T-cell (primary cell): ENCODE results near the gene SEPTIN2. TPM values are rescaled to one million over a fixed set of nuclear protein-coding genes. Genes with fewer than 3 reads are reported as not detected.

Experiments used
- ATAC-seq, 4 experiments: fragments of 200-7000 bp in 3 of 4; fragments of 150-1000 bp in 1 of 4; cut with Tn5 transposase; replicated peaks in 1 of 4; 1 replicate in 3 of 4; 2 replicates in 1 of 4; pipeline ENCODE4 v1.10.0; 2021; ENCODE audit warnings: moderate library complexity in 3 of 4, mild to moderate bottlenecking in 2 of 4, moderate number of reproducible peaks in 1 of 4
- CTCF ChIA-PET, 2 donors: fragments of 300-600 bp; sonication (Branson Sonifier 250); formaldehyde crosslinking; loops; one replicate each; lab custom pipeline; 2022; ENCODE audit warnings: antibody characterized with exemption in 2 of 2; lab: Charles Lee
- POLR2A ChIA-PET, 2 donors: fragments of 300-600 bp; sonication (Branson Sonifier 250); formaldehyde crosslinking; loops; one replicate each; lab custom pipeline; 2022; ENCODE audit warnings: antibody characterized with exemption in 2 of 2; lab: Charles Lee
- DNase-seq, 35 experiments: peaks; one replicate each; pipeline versions ENCODE4 v3.0.0 to v3.0.0-alpha.2; 2013 to 2023
- H3K27ac ChIP-seq: one replicate; pipeline ENCODE4 v1.5.1; 2013; ENCODE audit warnings: low read length
- H3K27me3 ChIP-seq, 2 experiments: replicated peaks in 1 of 2; 1 replicate in 1 of 2; 2 replicates in 1 of 2; pipeline versions ENCODE4 v1.6.1 to v1.7.0; 2013; ENCODE audit warnings: low read length in 1 of 2, mixed read lengths in 1 of 2; ENCODE audit not compliant: control insufficient read depth in 2 of 2, insufficient read depth in 2 of 2; ENCODE audit errors: extremely low read depth in 1 of 2
- H3K36me3 ChIP-seq, 2 donors: 1 replicate in 1 of 2; 2 replicates in 1 of 2; pipeline versions ENCODE4 v1.6.1 to v1.7.0; 2013; ENCODE audit warnings: low read length in 1 of 2; ENCODE audit not compliant: control insufficient read depth in 2 of 2, insufficient read depth in 1 of 2; ENCODE audit errors: extremely low read depth in 1 of 2
- H3K4me1 ChIP-seq, 2 experiments: 1 replicate in 1 of 2; 2 replicates in 1 of 2; pipeline versions ENCODE4 v1.6.1 to v1.7.0; 2013; ENCODE audit warnings: low read length in 2 of 2, mixed read lengths in 1 of 2; ENCODE audit not compliant: insufficient read depth in 2 of 2, control insufficient read depth in 1 of 2; ENCODE audit errors: extremely low read depth in 1 of 2
- H3K4me3 ChIP-seq, 2 donors: 1 replicate in 1 of 2; 2 replicates in 1 of 2; pipeline versions ENCODE4 v1.5.1 to v1.7.0; 2013; ENCODE audit warnings: mild to moderate bottlenecking in 2 of 2, low read length in 1 of 2, moderate library complexity in 1 of 2; ENCODE audit not compliant: control insufficient read depth in 1 of 2; ENCODE audit errors: extremely low read depth in 1 of 2
- H3K9me3 ChIP-seq: 2 replicates; pipeline ENCODE4 v1.7.0; 2013
- H3K27ac Mint-ChIP-seq, 2 donors: one replicate each; pipeline ENCODE4 v1.8.0; 2020 to 2021; ENCODE audit warnings: mild to moderate bottlenecking in 2 of 2, mixed read lengths in 2 of 2
- H3K27me3 Mint-ChIP-seq, 2 donors: one replicate each; pipeline ENCODE4 v1.8.0; 2021 to 2022; ENCODE audit warnings: mixed read lengths in 2 of 2
- H3K36me3 Mint-ChIP-seq: one replicate; pipeline ENCODE4 v1.8.0; 2021; ENCODE audit warnings: mixed read lengths
- H3K4me1 Mint-ChIP-seq, 3 donors: one replicate each; pipeline ENCODE4 v1.8.0; 2020 to 2022; ENCODE audit warnings: mixed read lengths in 3 of 3, mild to moderate bottlenecking in 1 of 3
- H3K4me3 Mint-ChIP-seq, 3 donors: one replicate each; pipeline ENCODE4 v1.8.0; 2020 to 2022; ENCODE audit warnings: mild to moderate bottlenecking in 3 of 3, mixed read lengths in 3 of 3, moderate library complexity in 3 of 3
- H3K9me3 Mint-ChIP-seq, 3 donors: one replicate each; pipeline ENCODE4 v1.8.0; 2020 to 2022; ENCODE audit warnings: mixed read lengths in 3 of 3
- WGBS: methylation state at CpG from one replicate; pipeline ENCODE4 v1.1.5; 2013; ENCODE audit warnings: missing lambda C conversion rate; ENCODE audit not compliant: insufficient coverage; 5-methylcytosine and 5-hydroxymethylcytosine counted together
- total RNA-seq, 35 experiments: library from RNA in 6 of 35; stranded (reverse) in 6 of 35; fragments of 120-200 nt in 1 of 35; gene quantifications; one replicate each; pipeline versions ENCODE4 v1.2.1 to v1.2.4 and lab custom pipeline; 2013 to 2026

SEPTIN2 gene
- total RNA-seq, 5 donors from 2014 or later (not counting 1 experiment from before 2014, with no cell fraction given) = 182 to 209 (median 189) TPM

GRCh38 chr2:241320394-241320793 lies 4.7 kb downstream of the SEPTIN2 start:
- no peak for DNase-seq
- ChIA-PET CTCF (interaction anchor here in 1 of 2 donors (0.6 kb wide), 1 partner anchor 30 kb away, joined by 3 read pairs; no protein-coding TSS in a partner anchor), POLR2A (interaction anchor here in 1 of 2 donors (0.7 kb wide), 1 partner anchor 483 kb away, joined by 3 read pairs; no protein-coding TSS in a partner anchor)
- no peak for ATAC-seq
- no CpG with 5 or more reads among the region's 8 CpGs for WGBS
- peaks cover 70 to 79% (median 74%) of the 10 kb centered on the region in 3 donors for H3K4me1 Mint-ChIP-seq
- H3K4me3 ChIP-seq = no peak overlapping the region
- H3K4me3 Mint-ChIP-seq = peak overlapping the region in 2 of 3 donors; percentile 17 to 99
- H3K36me3 Mint-ChIP-seq = peaks cover 26% of the 10 kb centered on the region
- peaks cover 31 to 37% of the 10 kb centered on the region in 2 experiments for H3K4me1 ChIP-seq
- no peaks in the 10 kb centered on the region for H3K27me3 Mint-ChIP-seq
- no peaks in the 10 kb centered on the region for H3K9me3 Mint-ChIP-seq
- no peak overlapping the region for H3K27ac Mint-ChIP-seq
- H3K36me3 ChIP-seq = peaks cover 0 to 6% of the 10 kb centered on the region in 2 donors
- H3K27ac ChIP-seq = no peak overlapping the region
- H3K27me3 ChIP-seq = no peaks in the 10 kb centered on the region
- H3K9me3 ChIP-seq = no peaks in the 10 kb centered on the region

GRCh38 chr2:241321033-241321432 lies 5.3 kb downstream of the SEPTIN2 start:
- peaks cover 31 to 37% of the 10 kb centered on the region in 2 experiments for H3K4me1 ChIP-seq
- CTCF ChIA-PET = no interaction called here
- Mint-ChIP-seq H3K9me3 (no peaks in the 10 kb centered on the region), H3K4me1 (peaks cover 70 to 80% (median 75%) of the 10 kb centered on the region in 3 donors), H3K27me3 (no peaks in the 10 kb centered on the region), H3K27ac (peak overlapping the region in 1 of 2 donors; percentile 59), H3K4me3 (peak overlapping the region in 2 of 3 donors; percentile 42 to 99), H3K36me3 (peaks cover 29% of the 10 kb centered on the region)
- no peak overlapping the region for H3K27ac ChIP-seq
- DNase-seq (no peak), ATAC-seq (no peak)
- no CpG with 5 or more reads among the region's 1 CpG for WGBS
- no peaks in the 10 kb centered on the region for H3K27me3 ChIP-seq
- H3K36me3 ChIP-seq = peaks cover 0 to 10% of the 10 kb centered on the region in 2 donors
- H3K4me3 ChIP-seq = no peak overlapping the region
- POLR2A ChIA-PET = interaction anchor here in 1 of 2 donors (0.7 kb wide), 1 partner anchor 483 kb away, joined by 3 read pairs; no protein-coding TSS in a partner anchor
- H3K9me3 ChIP-seq = no peaks in the 10 kb centered on the region

GRCh38 chr2:241321886-241322285 lies 6.2 kb downstream of the SEPTIN2 start:
- H3K4me1 Mint-ChIP-seq = peaks cover 66 to 76% (median 68%) of the 10 kb centered on the region in 3 donors
- H3K27me3 Mint-ChIP-seq = no peaks in the 10 kb centered on the region
- ChIA-PET POLR2A (no interaction called here), CTCF (interaction anchor here in 1 of 2 donors (0.5 kb wide), 1 partner anchor 274 kb away, joined by 3 read pairs; no protein-coding TSS in a partner anchor)
- no peaks in the 10 kb centered on the region for H3K27me3 ChIP-seq
- H3K36me3 ChIP-seq = peaks cover 4 to 18% of the 10 kb centered on the region in 2 donors
- H3K9me3 Mint-ChIP-seq = no peaks in the 10 kb centered on the region
- H3K27ac ChIP-seq = no peak overlapping the region
- WGBS = 43% methylated on average over 1 of the region's 1 CpG
- no peak overlapping the region for H3K4me3 Mint-ChIP-seq
- ATAC-seq = no peak
- no peak for DNase-seq
- H3K36me3 Mint-ChIP-seq = peaks cover 33% of the 10 kb centered on the region
- H3K4me1 ChIP-seq = peaks cover 24 to 30% of the 10 kb centered on the region in 2 experiments
- no peaks in the 10 kb centered on the region for H3K9me3 ChIP-seq
- H3K4me3 ChIP-seq = no peak overlapping the region
- H3K27ac Mint-ChIP-seq = no peak overlapping the region

- no CpG with 5 or more reads among the region's 5 CpGs for WGBS
- DNase-seq (no peak), ATAC-seq (no peak)
- Histone ChIP-seq H3K4me1 (peaks cover 8 to 15% of the 10 kb centered on the region in 2 experiments), H3K27me3 (no peaks in the 10 kb centered on the region), H3K4me3 (no peak overlapping the region), H3K9me3 (no peaks in the 10 kb centered on the region), H3K27ac (no peak overlapping the region), H3K36me3 (peaks cover 9 to 26% of the 10 kb centered on the region in 2 donors)
- Mint-ChIP-seq H3K27ac (peak overlapping the region in 1 of 2 donors; percentile 7), H3K36me3 (peaks cover 41% of the 10 kb centered on the region), H3K27me3 (no peaks in the 10 kb centered on the region), H3K4me1 (peaks cover 49 to 57% (median 50%) of the 10 kb centered on the region in 3 donors), H3K9me3 (no peaks in the 10 kb centered on the region), H3K4me3 (no peak overlapping the region)
- CTCF ChIA-PET = no interaction called here
- POLR2A ChIA-PET = no interaction called here
Measured at GRCh38 chr2:241323778-241324177, 8.1 kb downstream of the SEPTIN2 start.

- Histone ChIP-seq H3K9me3 (no peaks in the 10 kb centered on the region), H3K4me1 (peaks cover 5 to 10% of the 10 kb centered on the region in 2 experiments), H3K36me3 (peaks cover 9 to 33% of the 10 kb centered on the region in 2 donors), H3K27ac (no peak overlapping the region), H3K4me3 (no peak overlapping the region), H3K27me3 (no peaks in the 10 kb centered on the region)
- ATAC-seq (no peak), DNase-seq (no peak)
- CTCF ChIA-PET = interaction anchor here (0.6 kb wide), 2 partner anchors 45 to 767 kb away, joined by 3 to 4 read pairs; partner anchors contain the start of gene ANKMY1 (in 1 of the 2)
- Mint-ChIP-seq H3K27ac (no peak overlapping the region), H3K27me3 (no peaks in the 10 kb centered on the region), H3K4me3 (no peak overlapping the region), H3K9me3 (no peaks in the 10 kb centered on the region), H3K4me1 (peaks cover 41 to 47% (median 41%) of the 10 kb centered on the region in 3 donors), H3K36me3 (peaks cover 47% of the 10 kb centered on the region)
- POLR2A ChIA-PET = interaction anchor here in 1 of 2 donors (0.5 kb wide), 1 partner anchor 388 kb away, joined by 4 read pairs; no protein-coding TSS in a partner anchor
Measured at GRCh38 chr2:241324775-241325174, 9.1 kb downstream of the SEPTIN2 start.

- H3K9me3 Mint-ChIP-seq = no peaks in the 10 kb centered on the region
- ChIA-PET POLR2A (no interaction called here), CTCF (interaction anchor here in 1 of 2 donors (0.6 kb wide), 1 partner anchor 45 kb away, joined by 3 read pairs; no protein-coding TSS in a partner anchor)
- peaks cover 36 to 47% (median 37%) of the 10 kb centered on the region in 3 donors for H3K4me1 Mint-ChIP-seq
- DNase-seq = no peak
- H3K4me3 Mint-ChIP-seq = no peak overlapping the region
- no peak overlapping the region for H3K27ac Mint-ChIP-seq
- ATAC-seq = no peak
- Histone ChIP-seq H3K4me1 (peaks cover 5 to 9% of the 10 kb centered on the region in 2 experiments), H3K27me3 (no peaks in the 10 kb centered on the region), H3K27ac (no peak overlapping the region), H3K9me3 (no peaks in the 10 kb centered on the region), H3K4me3 (no peak overlapping the region), H3K36me3 (peaks cover 9 to 37% of the 10 kb centered on the region in 2 donors)
- no peaks in the 10 kb centered on the region for H3K27me3 Mint-ChIP-seq
- H3K36me3 Mint-ChIP-seq = peaks cover 45% of the 10 kb centered on the region
- 100% methylated on average over 1 of the region's 1 CpG for WGBS
Measured at GRCh38 chr2:241325257-241325656, 9.5 kb downstream of the SEPTIN2 start.
